HG03354 (cell line): ENCODE results near the gene BMP10.

Source experiments
- ATAC-seq: cut with Tn5 transposase; IDR thresholded peaks from one replicate; pipeline ENCODE4 v1.9.1; 2021; ENCODE audit warnings: mild to moderate bottlenecking; ENCODE audit not compliant: unreplicated experiment, poor library complexity, severe bottlenecking

The BMP10 gene, protein sequence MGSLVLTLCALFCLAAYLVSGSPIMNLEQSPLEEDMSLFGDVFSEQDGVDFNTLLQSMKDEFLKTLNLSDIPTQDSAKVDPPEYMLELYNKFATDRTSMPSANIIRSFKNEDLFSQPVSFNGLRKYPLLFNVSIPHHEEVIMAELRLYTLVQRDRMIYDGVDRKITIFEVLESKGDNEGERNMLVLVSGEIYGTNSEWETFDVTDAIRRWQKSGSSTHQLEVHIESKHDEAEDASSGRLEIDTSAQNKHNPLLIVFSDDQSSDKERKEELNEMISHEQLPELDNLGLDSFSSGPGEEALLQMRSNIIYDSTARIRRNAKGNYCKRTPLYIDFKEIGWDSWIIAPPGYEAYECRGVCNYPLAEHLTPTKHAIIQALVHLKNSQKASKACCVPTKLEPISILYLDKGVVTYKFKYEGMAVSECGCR

DNA sequence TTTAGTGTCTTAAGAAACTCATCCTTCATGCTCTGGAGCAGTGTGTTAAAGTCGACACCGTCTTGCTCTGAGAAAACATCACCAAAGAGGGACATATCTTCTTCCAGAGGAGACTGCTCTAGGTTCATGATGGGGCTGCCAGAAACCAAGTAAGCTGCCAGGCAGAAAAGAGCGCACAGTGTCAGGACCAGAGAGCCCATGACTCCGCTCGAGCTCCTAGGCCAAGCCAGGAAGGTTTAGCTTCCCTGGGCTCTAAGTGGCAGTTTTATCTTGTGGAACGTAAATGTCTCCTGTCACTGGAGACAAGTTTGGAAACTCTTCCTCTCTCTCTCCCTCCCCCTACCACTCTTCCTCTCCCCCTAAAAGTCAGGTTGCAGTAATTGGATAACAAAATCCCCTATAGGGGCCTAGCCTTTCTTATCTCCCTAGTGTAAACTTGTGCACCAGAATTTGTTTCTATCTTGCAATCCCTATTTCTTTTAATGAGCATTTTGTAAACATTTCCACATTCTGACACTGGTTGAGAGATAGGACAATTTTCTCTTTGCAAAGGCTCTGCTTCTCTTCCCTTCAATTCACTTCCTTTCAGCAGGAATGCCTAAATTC, at the start of gene BMP10:
Gene BMP10 (minus strand): TSS at position 239 of the 606 bp plus-strand sequence. CDS start 39 bp downstream, at position 200.
- no peak for ATAC-seq

DNA sequence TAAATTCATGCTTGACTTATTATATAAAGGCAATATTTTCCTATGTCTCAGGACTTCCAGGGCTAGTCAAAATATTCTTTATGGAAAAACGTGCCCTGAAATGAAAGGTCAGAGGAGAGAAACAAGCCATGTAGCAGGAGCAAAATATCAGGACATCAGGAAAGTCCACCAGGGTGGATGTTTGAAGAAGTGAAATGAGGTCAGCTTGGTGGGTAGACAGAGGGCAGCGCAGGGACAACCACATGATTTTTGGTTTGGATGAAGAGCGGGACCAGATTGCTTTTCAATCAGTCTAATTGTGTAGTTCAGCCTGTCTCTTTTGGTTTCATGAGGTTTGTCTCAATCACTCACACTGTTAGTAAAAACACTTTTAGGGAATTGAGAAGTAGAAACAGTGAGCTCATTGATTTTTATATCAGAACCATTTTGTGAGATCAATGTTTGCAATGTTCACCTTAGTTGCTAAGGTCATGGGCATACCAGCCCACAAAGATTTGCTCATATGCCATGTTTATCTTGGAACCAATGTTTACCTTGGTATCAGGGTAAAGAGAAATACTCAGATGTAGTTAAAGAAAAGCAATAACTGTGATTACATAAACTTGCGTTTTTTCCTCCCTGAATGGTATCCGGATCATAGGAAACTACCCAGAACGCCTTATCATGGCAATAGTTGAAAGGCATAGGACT, 49.4 kb upstream of the BMP10 start:
- ATAC-seq = no peak

DNA sequence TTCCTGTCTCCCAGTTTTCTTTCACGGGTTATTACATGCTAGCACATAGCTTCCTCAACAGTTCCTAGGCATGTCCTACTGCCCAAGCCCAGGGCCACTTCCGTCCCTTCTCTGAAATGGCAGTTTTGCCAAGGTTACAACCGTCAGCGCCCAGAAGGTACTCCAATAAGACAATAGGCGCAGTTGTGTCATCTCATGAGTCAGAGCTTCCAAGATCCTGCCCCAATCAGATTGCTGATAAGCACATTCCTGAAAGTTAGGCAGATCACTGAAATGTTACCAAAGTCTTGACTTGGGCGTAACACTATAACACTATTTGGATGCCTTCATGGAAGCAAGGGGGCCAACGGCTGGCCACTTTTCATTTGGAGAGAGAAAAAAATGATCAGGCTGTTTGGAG, 47.3 kb upstream of the BMP10 start:
- no peak for ATAC-seq

DNA sequence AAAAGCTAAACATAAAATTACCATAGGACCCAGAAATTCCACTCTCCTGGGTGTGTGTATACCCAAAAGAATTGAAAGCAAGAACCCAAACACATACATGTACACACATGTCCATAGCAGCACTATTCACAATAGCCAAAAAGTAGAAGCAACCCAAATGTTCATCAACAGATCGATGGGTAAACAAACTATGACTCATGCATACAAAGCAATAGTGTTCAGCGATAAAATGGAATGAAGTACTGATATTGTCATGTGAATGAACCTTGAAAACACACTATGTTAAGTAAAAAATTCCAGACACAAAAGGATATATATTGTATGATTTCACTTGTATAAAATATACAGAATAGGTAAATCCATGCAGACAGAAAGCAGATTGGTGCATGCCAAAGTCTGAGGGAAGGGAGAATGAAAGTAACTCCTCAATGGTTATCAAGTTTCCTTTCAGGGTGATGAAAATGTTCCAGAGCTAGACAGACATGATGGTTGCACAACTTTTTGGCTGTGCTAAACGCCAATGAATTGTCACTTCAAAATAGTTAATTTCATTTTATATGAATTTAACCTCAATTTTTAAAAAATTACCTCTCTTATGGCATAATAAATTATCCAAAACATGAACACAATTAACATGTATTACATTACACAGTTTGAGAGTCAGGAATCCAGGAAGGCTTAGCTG, 46.0 kb upstream of the BMP10 start:
- no peak for ATAC-seq

DNA sequence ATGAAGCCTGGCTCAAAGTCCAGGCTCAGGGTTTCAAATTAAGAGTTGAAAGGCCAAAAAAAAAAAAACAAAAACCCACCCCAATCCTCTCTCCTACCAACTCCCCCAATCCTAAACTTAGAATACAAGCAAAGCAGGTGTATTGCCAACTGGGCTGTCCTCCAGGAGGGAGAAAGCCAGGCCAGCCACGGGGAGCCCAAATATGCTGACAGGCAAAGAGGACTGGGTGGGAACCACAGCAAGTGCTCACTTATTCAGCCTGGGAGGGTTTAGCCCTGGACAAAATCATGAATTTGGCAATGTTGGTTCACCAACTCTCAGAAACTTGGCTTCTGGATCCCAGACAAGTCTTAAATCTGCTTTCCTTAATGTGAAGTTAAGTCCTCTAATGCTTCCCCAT, 45.0 kb upstream of the BMP10 start:
- ATAC-seq = no peak

DNA sequence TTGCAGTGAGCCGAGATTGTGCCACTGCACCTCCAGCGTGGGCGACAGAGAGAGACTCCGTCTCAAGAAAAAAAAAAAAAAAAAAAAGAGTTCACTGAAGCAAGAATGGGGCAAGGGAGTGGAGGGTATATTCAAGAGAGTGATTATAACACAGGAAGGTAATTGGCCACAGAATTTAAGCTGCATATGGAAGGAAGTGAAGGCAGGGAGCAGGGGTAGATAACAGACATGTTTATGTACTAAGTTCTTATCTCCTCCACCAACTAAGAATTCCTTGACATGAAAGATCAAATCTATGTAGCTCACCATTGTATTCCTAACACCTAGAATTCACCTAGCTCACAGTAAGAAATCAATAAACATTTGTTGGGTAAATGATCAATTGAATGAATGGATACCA, 44.2 kb upstream of the BMP10 start:
- ATAC-seq = no peak

DNA sequence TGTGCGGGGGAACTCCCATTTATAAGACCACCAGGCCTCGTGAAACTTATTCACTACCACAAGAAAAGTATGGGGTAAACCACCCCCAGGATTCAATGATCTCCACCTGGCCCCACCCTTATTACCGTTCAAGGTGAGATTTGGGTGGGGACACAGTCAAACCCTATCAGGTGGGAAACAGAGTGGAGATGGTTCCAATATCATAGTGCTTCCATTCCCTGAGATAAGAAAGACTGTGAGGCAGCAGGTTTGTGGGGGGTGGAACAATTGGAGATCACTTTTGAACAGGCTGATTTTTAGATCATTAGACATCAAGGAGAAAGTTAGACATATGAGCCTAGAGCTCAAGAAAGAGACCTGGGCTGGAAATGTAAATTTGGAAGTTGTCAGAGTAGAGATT, 42.2 kb upstream of the BMP10 start:
- no peak for ATAC-seq

DNA sequence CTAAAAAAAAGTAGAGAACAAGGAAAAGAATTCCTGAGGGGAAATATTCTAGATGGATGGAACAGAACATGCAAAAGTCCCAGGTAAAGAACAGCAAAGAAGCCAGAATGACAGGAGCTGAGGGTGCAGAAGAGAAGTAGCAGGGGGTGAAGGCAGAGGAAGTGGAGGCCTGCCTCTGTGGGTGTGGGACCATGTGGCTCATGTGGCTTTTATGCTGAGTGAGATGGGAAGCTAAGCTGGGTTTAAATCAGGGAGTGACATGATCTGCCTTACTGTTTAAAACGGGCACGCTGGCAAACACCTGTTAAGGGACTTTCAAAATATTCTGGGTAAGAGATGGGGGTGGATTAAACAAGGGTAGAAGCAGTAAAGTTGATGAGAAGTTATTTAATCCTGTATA, 41.5 kb upstream of the BMP10 start:
- no peak for ATAC-seq

DNA sequence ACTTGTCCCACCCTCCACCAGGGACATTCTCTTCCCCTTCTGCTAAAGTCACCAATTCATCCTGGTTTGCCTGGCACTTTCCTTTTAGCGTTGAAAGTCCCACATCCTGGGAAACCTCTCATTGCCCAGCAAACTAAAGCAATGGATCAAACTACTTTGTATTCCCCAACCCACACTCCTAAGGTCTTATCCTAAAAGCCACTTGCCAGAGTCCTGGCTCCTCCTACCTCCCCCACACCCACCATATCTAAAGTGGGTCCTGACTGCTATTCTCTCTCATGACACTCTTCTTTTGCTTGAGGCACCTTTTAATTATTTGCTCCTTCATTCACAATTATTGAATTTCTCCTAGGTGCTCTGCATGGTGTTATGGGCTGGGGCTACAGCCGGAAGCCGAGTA, 40.9 kb upstream of the BMP10 start:
- no peak for ATAC-seq

DNA sequence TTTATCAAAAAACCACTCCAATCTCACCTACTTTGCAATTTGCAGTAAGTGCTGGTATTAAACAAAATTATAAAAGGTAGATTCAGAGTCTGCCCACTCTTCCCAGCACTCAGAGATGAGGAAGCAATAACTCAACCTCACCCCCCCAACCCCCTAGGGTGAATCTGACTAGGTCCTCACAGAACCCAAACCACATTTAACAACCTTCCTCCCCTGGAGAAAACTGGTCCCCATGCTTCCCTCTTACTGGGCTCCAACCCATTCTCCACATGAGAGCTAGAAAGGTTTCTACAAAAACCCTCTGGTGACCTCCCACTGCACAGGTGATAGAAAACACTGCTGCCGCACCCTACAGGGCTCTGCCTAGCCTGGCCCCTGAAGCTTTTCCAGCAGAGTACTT, 40.5 kb upstream of the BMP10 start:
- no peak for ATAC-seq

DNA sequence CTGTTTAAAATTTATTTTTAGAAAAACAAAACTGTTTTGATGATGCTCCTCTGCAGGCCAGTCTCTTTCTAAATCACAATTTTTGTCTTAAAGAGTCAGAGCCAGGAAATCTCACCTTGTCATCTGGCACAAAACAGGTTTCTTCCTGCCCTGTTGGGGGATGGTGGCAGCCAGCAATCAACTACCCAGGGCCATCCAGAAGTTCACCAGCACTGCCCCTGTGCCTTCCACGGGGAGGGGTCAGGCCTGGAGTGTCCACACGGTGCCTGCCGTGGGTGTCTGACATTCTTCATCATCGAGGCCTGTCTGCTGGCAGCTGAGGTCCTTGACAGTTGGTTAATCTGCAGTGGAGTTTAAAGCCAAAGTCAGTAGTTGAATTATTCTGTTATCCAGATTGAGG, 40.0 kb upstream of the BMP10 start:
- no peak for ATAC-seq

DNA sequence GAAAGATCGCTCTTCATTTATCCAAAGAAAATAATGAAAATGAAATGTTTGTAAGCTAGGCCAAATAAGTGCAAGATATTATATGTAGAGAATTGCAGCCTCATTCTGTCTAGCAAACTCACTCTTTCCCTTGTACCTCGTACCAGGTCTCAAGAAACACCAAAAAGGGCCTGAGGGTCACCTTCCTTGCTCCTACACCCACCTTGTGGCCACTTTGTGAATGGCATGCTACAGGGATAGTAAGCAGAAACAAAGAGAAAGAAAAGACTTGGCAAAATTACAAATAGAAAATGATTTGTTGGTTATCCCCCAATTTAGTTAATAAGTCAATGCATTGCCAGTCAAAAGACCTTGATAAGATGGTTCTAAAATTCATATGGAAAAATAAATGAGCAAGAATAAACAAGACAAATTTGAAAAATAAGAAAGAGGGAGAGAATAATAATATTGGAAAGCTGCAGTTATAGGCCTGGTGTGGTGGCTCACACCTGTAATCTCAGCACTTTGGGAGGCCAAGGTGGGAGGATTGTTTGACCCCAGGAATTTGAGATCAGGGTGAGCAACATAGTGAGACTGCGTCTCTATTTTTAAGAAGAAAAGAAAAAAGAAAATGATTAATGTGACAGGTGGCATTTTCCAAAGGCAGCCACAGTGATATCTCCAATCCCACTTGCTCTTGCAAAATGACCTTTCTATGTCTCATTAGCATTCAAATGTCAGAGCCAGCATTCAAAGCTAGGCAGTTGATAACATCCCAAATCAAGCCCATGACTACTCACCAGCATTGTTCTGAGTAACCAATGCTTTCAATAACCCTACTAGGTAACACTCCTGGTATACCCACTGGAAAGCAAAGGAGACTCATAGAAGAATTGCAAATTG, 38.8 kb upstream of the BMP10 start:
- ATAC-seq = peak; percentile 51

DNA sequence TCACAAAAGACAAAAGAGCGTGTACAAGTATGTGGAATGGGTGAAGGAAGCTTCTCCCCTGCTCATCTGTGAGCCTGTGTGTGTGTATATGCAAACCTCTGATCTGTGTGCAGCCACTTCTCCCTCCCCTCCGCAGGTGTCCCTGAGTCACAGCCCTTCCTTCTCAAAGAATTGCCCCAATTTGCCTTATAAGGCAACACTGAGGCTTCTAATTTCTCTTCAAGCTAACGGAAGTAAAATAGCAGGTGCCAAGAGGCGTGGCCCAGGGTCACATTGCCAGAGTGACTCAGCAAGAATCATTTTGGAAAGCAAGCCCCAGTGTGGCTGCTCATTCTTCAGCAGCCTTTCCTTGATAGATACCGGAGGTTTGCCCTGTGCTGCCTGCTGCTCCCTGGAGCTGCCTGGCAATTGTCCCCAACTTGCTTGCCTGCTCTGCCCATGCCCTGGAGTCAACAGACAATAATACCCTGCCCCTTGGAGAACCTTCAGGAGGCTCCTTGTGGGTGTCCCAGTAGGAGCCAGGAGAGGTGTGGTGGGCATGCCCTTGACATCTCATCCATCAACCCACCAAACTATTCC, 37.3 kb upstream of the BMP10 start:
- ATAC-seq = peak; percentile 97

DNA sequence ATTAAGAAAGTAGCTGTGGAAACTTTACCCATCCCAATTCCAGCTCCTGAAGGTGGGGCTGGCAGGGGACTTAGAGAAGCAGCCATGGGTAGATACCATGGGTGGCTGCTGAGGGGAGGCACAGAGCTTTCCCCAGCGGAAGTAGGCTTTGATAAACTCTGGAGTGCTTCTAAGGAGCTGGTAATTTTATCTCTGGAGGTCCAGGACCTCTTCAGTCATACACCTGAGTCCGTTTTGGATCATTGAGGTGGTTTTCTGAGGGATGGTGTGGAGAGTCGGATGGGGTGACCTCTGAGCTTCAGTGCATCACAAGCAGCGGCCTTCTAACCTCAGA, 36.7 kb upstream of the BMP10 start:
- ATAC-seq = peak; percentile 26

DNA sequence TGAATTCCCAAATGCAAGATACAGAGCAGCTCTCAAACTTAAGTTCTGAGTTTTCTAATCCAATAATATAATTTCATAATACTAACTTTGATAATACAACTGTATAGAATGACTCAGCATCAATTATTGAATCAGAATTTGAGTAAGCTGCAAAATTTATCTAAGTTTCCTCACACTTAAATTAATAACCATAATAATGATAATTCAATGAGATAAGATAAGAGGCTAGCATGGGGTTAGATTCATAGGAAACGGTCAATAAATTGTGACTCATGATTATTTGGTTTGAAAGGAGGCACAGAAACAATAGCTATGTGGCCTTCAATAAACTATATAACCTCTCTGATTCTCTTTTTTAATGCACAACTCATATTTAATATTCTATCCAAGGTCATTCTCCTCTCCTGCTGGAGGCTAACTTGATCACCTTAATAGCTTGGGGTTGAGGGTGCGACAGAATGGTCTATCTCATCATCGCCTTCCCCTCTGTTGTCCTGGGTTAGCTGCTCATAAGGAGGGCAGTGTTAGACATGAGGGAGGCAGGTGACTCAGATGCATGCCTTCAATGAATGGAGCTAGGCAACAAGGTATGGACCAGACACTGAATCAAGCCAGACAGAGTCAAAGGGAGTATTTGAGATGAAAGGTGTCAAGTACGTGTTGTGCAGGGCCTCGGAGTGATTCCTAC, 36.2 kb upstream of the BMP10 start:
- ATAC-seq = no peak

DNA sequence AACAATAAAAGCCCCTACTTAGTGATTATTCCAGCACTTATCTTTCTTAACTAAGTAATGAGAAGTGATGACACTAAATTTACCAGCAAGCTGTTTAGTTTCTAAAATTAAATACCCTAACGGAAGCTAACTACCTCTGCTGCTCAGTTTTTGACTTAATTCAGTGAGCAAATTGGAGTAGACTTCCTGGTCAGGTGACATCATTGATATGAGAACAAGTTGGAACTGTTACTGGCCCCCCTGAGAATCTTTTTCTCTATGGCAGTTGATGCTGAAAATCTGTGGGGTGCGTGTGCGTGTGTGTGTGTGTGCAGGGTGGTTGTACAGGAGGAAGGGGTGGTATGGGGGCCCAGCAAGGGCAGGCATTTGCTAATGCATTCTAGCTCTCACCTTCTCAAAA, 35.5 kb upstream of the BMP10 start:
- ATAC-seq = no peak

DNA sequence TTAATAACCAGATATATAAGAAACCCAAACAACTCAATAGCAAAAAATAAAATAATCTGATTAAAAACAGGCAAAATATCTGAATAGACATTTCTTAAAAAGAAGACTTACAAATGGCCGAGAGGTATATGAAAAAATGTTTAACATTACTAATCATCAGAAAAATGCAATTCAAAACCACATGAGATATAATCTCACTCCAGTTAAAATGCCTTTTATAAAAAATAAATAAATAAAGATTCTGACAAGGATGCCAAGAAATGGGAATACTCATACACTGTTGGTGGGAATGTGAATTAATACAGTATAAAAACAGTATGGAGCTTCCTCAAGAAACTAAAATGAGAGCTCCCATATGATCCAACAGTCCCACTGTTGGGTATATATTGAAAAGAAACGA, 33.9 kb upstream of the BMP10 start:
- ATAC-seq = no peak

DNA sequence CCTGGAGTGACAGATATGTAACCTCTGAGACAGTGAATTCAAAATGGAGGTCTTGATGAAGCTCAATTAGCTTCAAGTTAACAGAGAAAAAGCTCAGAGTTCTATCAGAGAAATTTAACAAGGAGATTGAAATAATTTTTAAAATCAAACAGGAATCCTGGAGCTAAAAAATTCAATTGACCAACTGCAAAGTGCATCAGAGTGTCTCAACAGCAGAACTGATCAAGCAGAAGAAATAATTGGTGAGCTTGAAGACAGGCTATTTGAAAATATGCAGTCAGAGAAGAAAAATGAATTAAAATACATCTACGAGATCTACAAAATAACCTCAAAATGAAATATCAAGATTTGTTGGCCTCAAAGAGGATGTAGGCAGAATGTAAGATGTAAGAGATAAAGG, 30.4 kb upstream of the BMP10 start:
- ATAC-seq = no peak

DNA sequence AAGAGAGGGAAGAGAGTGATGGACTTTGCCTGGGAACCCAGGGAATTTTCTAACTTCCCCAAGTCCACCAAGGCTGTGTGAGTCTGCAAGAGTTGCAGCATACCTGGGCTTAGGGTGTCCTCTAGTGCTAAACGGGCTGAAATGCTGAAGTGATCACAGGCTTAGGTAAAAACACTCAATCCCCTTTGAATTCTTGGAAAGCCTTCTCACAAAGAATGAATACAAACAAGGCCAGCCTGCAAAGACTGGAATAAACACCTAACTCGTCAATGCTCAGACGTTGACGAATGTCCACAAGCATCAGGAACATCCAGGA, 30.0 kb upstream of the BMP10 start:
- no peak for ATAC-seq
